RWPE2 (cell line): ENCODE measurements around the gene HSPB8.

Source experiments
- ATAC-seq: fragments of 200-7000 bp; cut with Tn5 transposase; 3 replicates; pipeline ENCODE4 v1.9.1; 2021; ENCODE audit warnings: low read depth
- DNase-seq: peaks from one replicate; pipeline ENCODE4 v3.0.0-alpha.2; 2020; ENCODE audit warnings: low spot score
- H3K27ac ChIP-seq: fragments of 450-650 bp; 2 replicates; pipeline ENCODE4 v1.5.1; 2017; ENCODE audit warnings: mild to moderate bottlenecking; ENCODE audit not compliant: poor library complexity, severe bottlenecking
- H3K27me3 ChIP-seq: fragments of 250-450 bp; sonication (Bioruptor Pico); 2 replicates; pipeline ENCODE4 v1.5.1; 2021; ENCODE audit warnings: mild to moderate bottlenecking, moderate library complexity; ENCODE audit not compliant: insufficient read depth, poor library complexity, severe bottlenecking
- H3K36me3 ChIP-seq: fragments of 250-450 bp; sonication (Bioruptor Pico); 2 replicates; pipeline ENCODE4 v1.5.1; 2020; ENCODE audit warnings: low read depth, mild to moderate bottlenecking, moderate library complexity
- H3K4me1 ChIP-seq: fragments of 250-450 bp; sonication (Bioruptor Pico); 2 replicates; pipeline ENCODE4 v1.5.1; 2021; ENCODE audit warnings: mild to moderate bottlenecking, moderate library complexity; ENCODE audit not compliant: insufficient read depth, poor library complexity, severe bottlenecking
- H3K4me3 ChIP-seq: fragments of 250-450 bp; sonication (Bioruptor Pico); 2 replicates; pipeline ENCODE4 v1.5.1; 2021; ENCODE audit warnings: mild to moderate bottlenecking, moderate library complexity; ENCODE audit not compliant: severe bottlenecking
- H3K9me3 ChIP-seq: fragments of 250-450 bp; sonication (Bioruptor Pico); 2 replicates; pipeline ENCODE4 v1.5.1; 2021; ENCODE audit warnings: mild to moderate bottlenecking, moderate library complexity; ENCODE audit not compliant: severe bottlenecking
- TF ChIP-seq, protein P1 (sequence below): fragments of 450-650 bp; IDR thresholded peaks from one replicate; pipeline ENCODE4 v1.5.1; 2017; ENCODE audit warnings: mild to moderate bottlenecking, moderate library complexity; ENCODE audit not compliant: poor library complexity, severe bottlenecking

Gene HSPB8

DNA sequence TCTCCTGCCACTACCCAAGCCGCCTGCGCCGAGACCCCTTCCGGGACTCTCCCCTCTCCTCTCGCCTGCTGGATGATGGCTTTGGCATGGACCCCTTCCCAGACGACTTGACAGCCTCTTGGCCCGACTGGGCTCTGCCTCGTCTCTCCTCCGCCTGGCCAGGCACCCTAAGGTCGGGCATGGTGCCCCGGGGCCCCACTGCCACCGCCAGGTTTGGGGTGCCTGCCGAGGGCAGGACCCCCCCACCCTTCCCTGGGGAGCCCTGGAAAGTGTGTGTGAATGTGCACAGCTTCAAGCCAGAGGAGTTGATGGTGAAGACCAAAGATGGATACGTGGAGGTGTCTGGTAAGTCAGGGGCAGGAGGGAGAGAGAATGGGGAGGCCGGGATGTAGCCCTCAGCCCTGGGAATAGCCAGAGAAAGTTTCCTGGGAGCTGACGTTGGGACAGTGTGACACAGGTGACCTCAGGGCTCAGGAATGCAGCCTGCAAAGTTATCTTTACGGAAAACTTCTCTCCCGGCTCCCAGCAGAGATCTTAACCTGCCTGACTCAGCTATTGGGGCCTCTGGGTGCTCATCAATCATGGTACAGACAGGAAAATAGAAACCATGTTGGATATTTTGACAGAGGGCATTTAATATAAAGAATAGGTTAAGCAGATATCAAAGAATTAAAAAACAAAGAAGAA, 747 bp downstream of the HSPB8 start:
- no peaks in the 10 kb centered on the region for H3K9me3 ChIP-seq
- no peaks in the 10 kb centered on the region for H3K27me3 ChIP-seq
- no peak for DNase-seq
- no peaks in the 10 kb centered on the region for H3K4me1 ChIP-seq
- ATAC-seq, result 0 out of 3 replicates have a peak, but pooled peaks have one; percentile 8
- TF ChIP-seq, protein P1, sequence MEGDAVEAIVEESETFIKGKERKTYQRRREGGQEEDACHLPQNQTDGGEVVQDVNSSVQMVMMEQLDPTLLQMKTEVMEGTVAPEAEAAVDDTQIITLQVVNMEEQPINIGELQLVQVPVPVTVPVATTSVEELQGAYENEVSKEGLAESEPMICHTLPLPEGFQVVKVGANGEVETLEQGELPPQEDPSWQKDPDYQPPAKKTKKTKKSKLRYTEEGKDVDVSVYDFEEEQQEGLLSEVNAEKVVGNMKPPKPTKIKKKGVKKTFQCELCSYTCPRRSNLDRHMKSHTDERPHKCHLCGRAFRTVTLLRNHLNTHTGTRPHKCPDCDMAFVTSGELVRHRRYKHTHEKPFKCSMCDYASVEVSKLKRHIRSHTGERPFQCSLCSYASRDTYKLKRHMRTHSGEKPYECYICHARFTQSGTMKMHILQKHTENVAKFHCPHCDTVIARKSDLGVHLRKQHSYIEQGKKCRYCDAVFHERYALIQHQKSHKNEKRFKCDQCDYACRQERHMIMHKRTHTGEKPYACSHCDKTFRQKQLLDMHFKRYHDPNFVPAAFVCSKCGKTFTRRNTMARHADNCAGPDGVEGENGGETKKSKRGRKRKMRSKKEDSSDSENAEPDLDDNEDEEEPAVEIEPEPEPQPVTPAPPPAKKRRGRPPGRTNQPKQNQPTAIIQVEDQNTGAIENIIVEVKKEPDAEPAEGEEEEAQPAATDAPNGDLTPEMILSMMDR, result no peak
- H3K4me3 ChIP-seq, result no peak overlapping the region
- H3K27ac ChIP-seq, result no peak overlapping the region
- H3K36me3 ChIP-seq, result no peaks in the 10 kb centered on the region

DNA sequence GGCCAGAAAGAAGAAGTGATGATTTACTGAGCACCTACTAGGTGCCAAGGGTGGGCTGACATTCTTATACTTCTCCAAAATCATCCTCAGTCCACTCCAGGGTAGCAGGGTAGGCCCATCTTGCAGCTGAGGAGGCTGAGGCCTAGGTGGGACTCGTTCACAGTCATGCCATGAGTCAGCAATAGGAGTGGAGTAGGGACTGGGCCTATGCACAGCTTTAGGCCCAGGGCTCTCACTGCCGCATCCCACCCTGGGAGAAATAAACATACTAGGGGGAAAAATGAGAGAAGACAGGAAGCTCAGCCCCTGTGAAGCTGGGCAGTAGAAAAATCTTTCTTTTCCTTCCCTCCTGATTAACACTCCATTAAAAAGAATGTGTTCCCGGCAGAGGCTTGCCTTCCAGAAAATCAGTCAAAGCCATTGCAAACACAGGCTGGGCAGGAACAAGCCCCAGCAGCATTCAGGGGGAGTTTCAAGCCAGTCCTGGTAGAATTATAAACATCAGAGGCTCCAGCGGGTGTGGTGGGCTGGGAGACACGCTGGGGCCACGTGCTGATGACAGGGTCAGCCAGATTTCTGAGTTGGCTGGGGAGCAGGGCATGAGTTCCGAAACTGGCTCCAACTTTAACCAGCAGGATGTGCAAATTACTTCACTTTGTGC, 1.8 kb downstream of the HSPB8 start:
- DNase-seq, result no peak
- Histone ChIP-seq H3K36me3 (no peaks in the 10 kb centered on the region), H3K4me1 (no peaks in the 10 kb centered on the region), H3K27me3 (no peaks in the 10 kb centered on the region), H3K9me3 (no peaks in the 10 kb centered on the region), H3K4me3 (no peak overlapping the region), H3K27ac (no peak overlapping the region)
- TF ChIP-seq, protein P1, result no peak
- ATAC-seq, result no peak

DNA sequence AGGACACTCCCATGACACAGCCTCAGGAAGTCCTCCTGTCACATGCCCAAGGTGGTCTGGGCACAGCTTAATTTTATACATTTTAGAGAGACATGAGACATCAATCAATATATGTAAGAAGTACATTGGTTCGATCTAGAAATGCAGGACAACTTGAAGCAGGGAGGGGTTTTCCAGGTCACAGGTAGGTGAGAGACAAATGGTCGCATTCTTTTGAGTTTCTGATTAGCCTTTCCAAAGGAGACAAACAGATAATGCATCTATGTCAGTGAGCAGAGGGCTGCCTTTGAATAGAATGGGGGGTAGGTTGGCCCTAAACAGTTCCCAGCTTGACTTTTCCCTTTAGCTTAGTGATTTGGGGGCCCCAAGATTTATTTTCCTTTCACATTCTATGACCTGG, 2.5 kb downstream of the HSPB8 start:
- TF ChIP-seq, protein P1, result no peak
- DNase-seq (no peak), ATAC-seq (no peak)
- no peaks in the 10 kb centered on the region for H3K9me3 ChIP-seq
- no peak overlapping the region for H3K27ac ChIP-seq
- no peaks in the 10 kb centered on the region for H3K36me3 ChIP-seq
- H3K27me3 ChIP-seq, result no peaks in the 10 kb centered on the region
- no peak overlapping the region for H3K4me3 ChIP-seq
- no peaks in the 10 kb centered on the region for H3K4me1 ChIP-seq

DNA sequence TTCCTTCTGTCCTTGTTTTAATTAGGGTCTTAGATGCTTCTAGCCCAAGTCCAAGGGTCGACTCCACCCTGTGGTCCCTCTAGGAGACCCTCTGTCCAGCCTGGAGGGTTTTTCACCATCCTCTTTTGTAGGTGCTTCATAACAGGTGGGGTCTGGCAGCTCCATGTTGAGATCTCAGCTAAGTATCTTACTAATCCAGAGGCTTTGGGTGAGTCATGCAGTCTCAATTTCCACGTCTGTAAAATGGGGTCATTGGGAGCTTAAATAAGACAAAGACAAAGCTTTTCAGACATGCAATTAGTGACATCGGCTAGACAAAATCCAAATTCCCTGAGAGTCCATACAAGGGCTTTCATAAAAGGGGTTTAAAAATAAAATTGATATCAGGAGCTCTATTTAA, 3.2 kb downstream of the HSPB8 start:
- H3K9me3 ChIP-seq, result no peaks in the 10 kb centered on the region
- TF ChIP-seq, protein P1, result no peak
- no peaks in the 10 kb centered on the region for H3K36me3 ChIP-seq
- DNase-seq (no peak), ATAC-seq (no peak)
- no peak overlapping the region for H3K27ac ChIP-seq
- H3K4me3 ChIP-seq, result no peak overlapping the region
- no peaks in the 10 kb centered on the region for H3K4me1 ChIP-seq
- no peaks in the 10 kb centered on the region for H3K27me3 ChIP-seq
